Progenitor cell of endocrine pancreas (in vitro differentiated cells): Measurements from ENCODE around the gene SELE. TPM values are rescaled to one million over a fixed set of nuclear protein-coding genes. Genes with fewer than 3 reads are reported as not detected.
"Not testable (repeated sequence)": the region's sequence is repeated elsewhere in the genome, so short reads cannot be mapped to it uniquely, and the experiment has no call there.

Experiments used
- DNase-seq: peaks from one replicate; pipeline ENCODE4 v3.0.0; 2021; ENCODE audit warnings: low spot score; ENCODE audit not compliant: unreplicated experiment
- H3K27ac Mint-ChIP-seq: 2 replicates; pipeline ENCODE4 v1.8.0; 2021; ENCODE audit warnings: mild to moderate bottlenecking, moderate library complexity, mixed read lengths
- H3K27me3 Mint-ChIP-seq: 2 replicates; pipeline ENCODE4 v1.8.0; 2021; ENCODE audit warnings: mixed read lengths
- H3K36me3 Mint-ChIP-seq: 2 replicates; pipeline ENCODE4 v1.8.0; 2022; ENCODE audit warnings: mixed read lengths; ENCODE audit not compliant: insufficient read depth
- H3K4me1 Mint-ChIP-seq: 2 replicates; pipeline ENCODE4 v1.8.0; 2021; ENCODE audit warnings: low read depth, mixed read lengths
- H3K4me3 Mint-ChIP-seq: 2 replicates; pipeline ENCODE4 v1.8.0; 2021; ENCODE audit warnings: low read depth, mild to moderate bottlenecking, moderate library complexity, mixed read lengths
- H3K9me3 Mint-ChIP-seq: 2 replicates; pipeline ENCODE4 v1.8.0; 2021; ENCODE audit warnings: low read depth, mixed read lengths
- total RNA-seq: library from RNA; stranded (reverse); gene quantifications from 2 replicates; pipeline ENCODE4 v1.2.1, GENCODE V29; 2021
- TF ChIP-seq, protein P1 (sequence below): fragments of 200-600 bp; sonication (generic); IDR thresholded peaks from one replicate; pipeline ENCODE4 v1.5.0; 2021; ENCODE audit warnings: antibody characterized with exemption, mild to moderate bottlenecking; ENCODE audit not compliant: unreplicated experiment

Gene SELE
- total RNA-seq, 1 donor from 2014 or later: not detected

- Mint-ChIP-seq H3K4me3 (no peak overlapping the region), H3K27ac (no peak overlapping the region), H3K9me3 (no peaks in the 10 kb centered on the region), H3K27me3 (peaks cover 6% of the 10 kb centered on the region), H3K4me1 (peaks cover 4% of the 10 kb centered on the region), H3K36me3 (no peaks in the 10 kb centered on the region)
- TF ChIP-seq, protein P1, sequence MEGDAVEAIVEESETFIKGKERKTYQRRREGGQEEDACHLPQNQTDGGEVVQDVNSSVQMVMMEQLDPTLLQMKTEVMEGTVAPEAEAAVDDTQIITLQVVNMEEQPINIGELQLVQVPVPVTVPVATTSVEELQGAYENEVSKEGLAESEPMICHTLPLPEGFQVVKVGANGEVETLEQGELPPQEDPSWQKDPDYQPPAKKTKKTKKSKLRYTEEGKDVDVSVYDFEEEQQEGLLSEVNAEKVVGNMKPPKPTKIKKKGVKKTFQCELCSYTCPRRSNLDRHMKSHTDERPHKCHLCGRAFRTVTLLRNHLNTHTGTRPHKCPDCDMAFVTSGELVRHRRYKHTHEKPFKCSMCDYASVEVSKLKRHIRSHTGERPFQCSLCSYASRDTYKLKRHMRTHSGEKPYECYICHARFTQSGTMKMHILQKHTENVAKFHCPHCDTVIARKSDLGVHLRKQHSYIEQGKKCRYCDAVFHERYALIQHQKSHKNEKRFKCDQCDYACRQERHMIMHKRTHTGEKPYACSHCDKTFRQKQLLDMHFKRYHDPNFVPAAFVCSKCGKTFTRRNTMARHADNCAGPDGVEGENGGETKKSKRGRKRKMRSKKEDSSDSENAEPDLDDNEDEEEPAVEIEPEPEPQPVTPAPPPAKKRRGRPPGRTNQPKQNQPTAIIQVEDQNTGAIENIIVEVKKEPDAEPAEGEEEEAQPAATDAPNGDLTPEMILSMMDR: no peak
- no peak for DNase-seq
These were observed 41.0 kb downstream of the SELE start for GRCh38 chr1:169692756-169693460.

DNA sequence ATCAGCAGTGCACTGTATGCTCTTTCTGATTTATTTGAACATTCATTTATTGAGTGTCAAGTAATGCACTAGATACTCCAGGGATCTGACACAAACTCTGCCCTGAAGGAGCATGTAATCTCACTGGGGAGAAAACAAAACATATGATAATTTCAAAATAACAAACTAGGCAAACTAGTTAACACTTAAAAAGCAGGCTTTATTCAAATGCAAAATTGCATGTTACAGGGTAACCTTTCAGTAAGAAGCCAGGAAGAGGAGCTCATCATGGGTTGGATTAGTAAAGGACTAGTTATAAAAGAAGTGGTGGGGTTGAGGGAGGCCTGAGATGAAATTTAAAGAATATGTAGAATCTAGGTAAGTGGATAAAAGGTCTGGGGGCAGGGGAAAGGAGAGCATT is 43.4 kb downstream of the SELE start:
- Mint-ChIP-seq H3K9me3 (no peaks in the 10 kb centered on the region), H3K27ac (no peak overlapping the region), H3K4me1 (peaks cover 4% of the 10 kb centered on the region), H3K4me3 (no peak overlapping the region), H3K36me3 (no peaks in the 10 kb centered on the region), H3K27me3 (peaks cover 2% of the 10 kb centered on the region)
- TF ChIP-seq, protein P1: no peak
- no peak for DNase-seq

DNA sequence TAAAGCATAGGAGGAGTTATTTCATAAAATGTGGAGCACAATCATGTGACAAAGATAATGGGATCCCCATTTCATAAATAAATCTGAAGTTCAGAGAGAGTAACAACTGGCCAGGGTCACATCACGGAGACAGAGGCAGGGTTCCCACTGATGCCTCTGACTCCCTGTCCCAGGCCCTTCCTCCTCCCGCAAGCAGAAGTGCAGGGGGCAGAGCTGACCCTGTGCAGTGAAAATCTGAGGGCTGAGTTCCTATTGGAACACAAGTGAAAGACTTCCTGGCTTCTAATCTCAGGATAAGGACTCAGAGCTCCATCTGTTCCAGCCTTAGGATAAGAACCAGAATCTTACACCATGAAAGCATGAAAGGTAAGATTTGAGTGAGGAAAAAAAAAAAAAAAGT is 44.5 kb downstream of the SELE start:
- Mint-ChIP-seq H3K9me3 (no peaks in the 10 kb centered on the region), H3K27ac (no peak overlapping the region), H3K4me3 (no peak overlapping the region), H3K36me3 (no peaks in the 10 kb centered on the region), H3K27me3 (no peaks in the 10 kb centered on the region), H3K4me1 (peaks cover 4% of the 10 kb centered on the region)
- TF ChIP-seq, protein P1: no peak
- DNase-seq: no peak

GRCh38 chr1:169688377-169688776 is 45.5 kb downstream of the SELE start:
- not testable (repeated sequence) for H3K4me1 Mint-ChIP-seq

DNA sequence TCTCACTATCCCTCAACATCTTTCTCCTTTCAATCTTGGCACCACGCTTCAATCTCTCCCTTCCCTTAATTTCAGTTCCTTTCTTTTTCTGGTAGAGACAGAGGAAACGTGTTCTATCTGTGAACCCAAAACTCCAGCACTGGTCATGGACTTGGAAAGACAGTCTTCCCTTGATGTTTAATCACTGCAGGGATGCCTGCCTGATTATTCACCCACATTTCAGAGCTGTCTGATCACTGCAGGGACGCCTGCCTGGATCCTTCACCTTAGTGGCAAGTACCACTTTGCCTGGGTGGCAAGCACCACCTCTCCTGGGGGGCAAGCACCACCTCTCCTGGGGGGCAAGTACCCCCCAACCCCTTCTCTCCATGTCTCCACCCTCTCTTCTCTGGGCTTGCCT is 50.2 kb downstream of the SELE start:
- Mint-ChIP-seq H3K27ac (no peak overlapping the region), H3K27me3 (peaks cover 5% of the 10 kb centered on the region), H3K4me3 (no peak overlapping the region), H3K9me3 (no peaks in the 10 kb centered on the region), H3K36me3 (no peaks in the 10 kb centered on the region), H3K4me1 (peaks cover 4% of the 10 kb centered on the region)
- no peak for DNase-seq
- TF ChIP-seq, protein P1: no peak

More at GRCh38 chr1:169688377-169688776, 45.5 kb downstream of the SELE start:
- not testable (repeated sequence) for H3K27me3 Mint-ChIP-seq, H3K9me3 Mint-ChIP-seq, H3K36me3 Mint-ChIP-seq, H3K27ac Mint-ChIP-seq, DNase-seq, H3K4me3 Mint-ChIP-seq

- not testable (repeated sequence) for H3K4me1 Mint-ChIP-seq, DNase-seq, H3K27ac Mint-ChIP-seq, H3K27me3 Mint-ChIP-seq, H3K9me3 Mint-ChIP-seq, H3K4me3 Mint-ChIP-seq, H3K36me3 Mint-ChIP-seq
These were observed 50.7 kb downstream of the SELE start for GRCh38 chr1:169683168-169683567.
